ENCODE results near the gene APP. TPM values are rescaled to one million over a fixed set of nuclear protein-coding genes. Genes with fewer than 3 reads are reported as not detected.
A peak's percentile ranks its signal among the peaks of the same experiment; 100 is the strongest.

Gene APP
- total and polyA plus RNA-seq, 2 of the 13 experiments (the other 11 are each of a cell fraction or from before 2014, with no cell fraction given): 70.6 to 262 TPM

- H2AFZ ChIP-seq (ENCODE audit: low read length): no peak overlapping the region
- WGBS (ENCODE audit: low lambda C conversion rate): 55% methylated on average over 4 of the region's 4 CpGs
- intact Hi-C loops (cut with micrococcal nuclease; ENCODE audit: unreplicated experiment): loop anchor here (10.0 kb wide), 1 partner anchor 96 kb away; no protein-coding TSS in a partner anchor
- in situ Hi-C loops (cut with HindIII; ENCODE audit: extremely low pct_ligation_motif_present, low pct_unique_long_range_greater_than_20kb): no loop called here
- H3K36me3 ChIP-seq (replicated peaks in 1 of 2; ENCODE audit: control insufficient read depth in 1 of 2, insufficient read depth in 2 of 2, low read length in 2 of 2): no peaks in the 10 kb centered on the region
- no TSS peak for BruUV-seq (replicated peaks)
- TF ChIP-seq HDAC1 (CRISPR knock-in tag; IDR thresholded peaks at IDR 0.05): no peak
- no peak overlapping the region for H3K4me2 ChIP-seq (ENCODE audit: low read depth, low read length)
- H3K4me1 ChIP-seq (ENCODE audit: insufficient read depth, low read length): peaks cover 14% of the 10 kb centered on the region
- POLR2A ChIA-PET: no interaction called here
- peaks cover 16% of the 10 kb centered on the region for H3K79me2 ChIP-seq (ENCODE audit: insufficient read depth, low read length)
- H4K20me1 ChIP-seq (ENCODE audit: insufficient read depth, low read length): 0 out of 2 replicates have a peak, but pooled peaks cover 5% of the 10 kb centered on the region
- CTCF ChIA-PET (ENCODE audit: low intra/inter-chr PET ratio, low total read pairs): no interaction called here
- FAIRE-seq: no peak
- H3K27me3 ChIP-seq (ENCODE audit: control insufficient read depth in 1 of 2, insufficient read depth in 2 of 2, low read length in 2 of 2): no peaks in the 10 kb centered on the region
- H3K27ac ChIP-seq (ENCODE audit: extremely low read length, insufficient read depth, low read length): no peak overlapping the region
- no peak overlapping the region for H3K4me3 ChIP-seq (replicated peaks in 1 of 3; ENCODE audit: insufficient read depth in 1 of 3, low read depth in 2 of 3, low read length in 3 of 3)
- H3K9ac ChIP-seq (ENCODE audit: insufficient read depth, low read depth, low read length): no peak overlapping the region
- no peak for ATAC-seq
- no peak for DNase-seq (ENCODE audit: low spot score)
- H3K9me3 ChIP-seq (ENCODE audit: low read length): no peaks in the 10 kb centered on the region
These were observed 101.8 kb downstream of the APP start for GRCh38 chr21:26068776-26069175.

GRCh38 chr21:26067836-26068594 lies 102.6 kb downstream of the APP start:
- ChIA-PET CTCF (ENCODE audit: low intra/inter-chr PET ratio, low total read pairs) (no interaction called here), POLR2A (no interaction called here)
- Histone ChIP-seq H3K79me2 (ENCODE audit: insufficient read depth, low read length) (peaks cover 16% of the 10 kb centered on the region), H3K4me3 (replicated peaks in 1 of 3; ENCODE audit: insufficient read depth in 1 of 3, low read depth in 2 of 3, low read length in 3 of 3) (no peak overlapping the region), H3K4me1 (ENCODE audit: insufficient read depth, low read length) (peaks cover 14% of the 10 kb centered on the region), H3K9me3 (ENCODE audit: low read length) (no peaks in the 10 kb centered on the region), H4K20me1 (ENCODE audit: insufficient read depth, low read length) (0 out of 2 replicates have a peak, but pooled peaks cover 5% of the 10 kb centered on the region), H3K36me3 (replicated peaks in 1 of 2; ENCODE audit: control insufficient read depth in 1 of 2, insufficient read depth in 2 of 2, low read length in 2 of 2) (no peaks in the 10 kb centered on the region), H3K4me2 (ENCODE audit: low read depth, low read length) (no peak overlapping the region), H2AFZ (ENCODE audit: low read length) (no peak overlapping the region), H3K27ac (ENCODE audit: extremely low read length, insufficient read depth, low read length) (no peak overlapping the region), H3K9ac (ENCODE audit: insufficient read depth, low read depth, low read length) (no peak overlapping the region), H3K27me3 (ENCODE audit: control insufficient read depth in 1 of 2, insufficient read depth in 2 of 2, low read length in 2 of 2) (no peaks in the 10 kb centered on the region)
- FAIRE-seq: no peak
- DNase-seq (ENCODE audit: low spot score): no peak
- 65% methylated on average over 12 of the region's 12 CpGs for WGBS (ENCODE audit: low lambda C conversion rate)
- intact Hi-C loops (cut with micrococcal nuclease; ENCODE audit: unreplicated experiment) (loop anchor here (10.0 kb wide), 1 partner anchor 97 kb away; no protein-coding TSS in a partner anchor), in situ Hi-C loops (cut with HindIII; ENCODE audit: extremely low pct_ligation_motif_present, low pct_unique_long_range_greater_than_20kb) (no loop called here)
- BruUV-seq (replicated peaks): no TSS peak
- TF ChIP-seq MNT (IDR thresholded peaks at IDR 0.05) (peak; percentile 78), HHEX (CRISPR knock-in tag; IDR thresholded peaks at IDR 0.05) (no peak)
- no peak for ATAC-seq

All from HepG2 (cell line).